WERI-Rb-1 (cell line): Measurements from ENCODE around the gene GDF15.
A peak's percentile ranks its signal among the peaks of the same experiment; 100 is the strongest.

Experiments used
- DNase-seq: peaks from one replicate; pipeline ENCODE4 v3.0.0-alpha.2; 2020
- H3K27ac ChIP-seq: fragments of 250-450 bp; sonication (Bioruptor Pico); 2 replicates; pipeline ENCODE4 v1.5.1; 2020; ENCODE audit warnings: mild to moderate bottlenecking, moderate library complexity
- H3K27me3 ChIP-seq: fragments of 250-450 bp; sonication (Bioruptor Pico); 2 replicates; pipeline ENCODE4 v1.5.1; 2021; ENCODE audit warnings: mild to moderate bottlenecking, low read depth, moderate library complexity; ENCODE audit not compliant: insufficient read depth, severe bottlenecking
- H3K36me3 ChIP-seq: fragments of 250-450 bp; sonication (Bioruptor Pico); 2 replicates; pipeline ENCODE4 v1.5.1; 2020; ENCODE audit warnings: mild to moderate bottlenecking, moderate library complexity
- H3K4me3 ChIP-seq: 2 replicates; pipeline ENCODE4 v1.5.1; 2011; ENCODE audit warnings: low read depth, mild to moderate bottlenecking, control low read depth, low read length
- H3K9me3 ChIP-seq: fragments of 250-450 bp; sonication (Bioruptor Pico); 2 replicates; pipeline ENCODE4 v1.5.1; 2021; ENCODE audit warnings: mild to moderate bottlenecking, moderate library complexity; ENCODE audit not compliant: severe bottlenecking
- TF ChIP-seq, protein P1 (sequence below): IDR thresholded peaks from 2 replicates; pipeline ENCODE4 v1.5.1; 2011; ENCODE audit warnings: low read depth, mild to moderate bottlenecking, control low read depth, inconsistent platforms, low read length

The GDF15 gene

DNA sequence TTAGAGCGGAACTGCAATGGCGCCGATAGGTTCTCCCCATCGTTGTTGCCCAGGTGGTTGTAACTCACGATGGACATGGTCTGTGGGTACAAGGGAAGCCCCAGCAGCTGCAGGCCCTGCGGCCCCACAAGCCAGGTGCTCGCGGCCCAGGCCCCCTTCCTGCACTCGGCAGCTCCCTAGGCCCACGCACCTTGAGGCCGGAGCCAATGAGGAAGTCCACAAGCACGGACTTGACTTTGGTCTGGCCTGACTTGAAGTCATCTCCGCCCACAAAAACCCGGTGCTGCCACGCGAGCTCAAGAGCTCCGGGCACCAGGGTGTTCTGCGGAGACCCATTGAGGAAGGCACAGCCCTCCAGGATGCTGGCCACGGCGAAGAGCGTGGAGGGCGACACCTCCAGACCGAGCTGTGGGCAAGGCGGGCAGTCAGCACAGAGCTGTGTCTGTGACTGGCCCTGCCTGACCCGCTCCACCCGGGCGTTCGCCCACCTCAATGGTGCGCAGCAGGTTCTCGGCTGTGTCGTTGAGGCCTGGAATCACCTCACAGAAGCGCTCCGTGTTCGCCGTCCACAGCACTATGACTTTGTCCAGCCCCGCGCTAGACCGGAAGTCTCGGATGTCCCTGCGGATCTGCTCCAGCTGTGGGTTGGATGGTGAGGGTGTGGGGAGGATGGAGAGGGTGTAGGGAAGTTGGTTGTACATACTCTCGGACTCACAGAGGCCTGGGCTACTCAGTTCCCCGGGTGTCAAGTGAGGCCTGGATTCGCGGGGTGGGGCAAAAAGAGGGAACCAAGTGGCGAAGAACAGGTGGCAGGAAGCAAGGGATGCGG lies 50.1 kb downstream of the GDF15 start:
- H3K27me3 ChIP-seq, result no peaks in the 10 kb centered on the region
- TF ChIP-seq, protein P1, sequence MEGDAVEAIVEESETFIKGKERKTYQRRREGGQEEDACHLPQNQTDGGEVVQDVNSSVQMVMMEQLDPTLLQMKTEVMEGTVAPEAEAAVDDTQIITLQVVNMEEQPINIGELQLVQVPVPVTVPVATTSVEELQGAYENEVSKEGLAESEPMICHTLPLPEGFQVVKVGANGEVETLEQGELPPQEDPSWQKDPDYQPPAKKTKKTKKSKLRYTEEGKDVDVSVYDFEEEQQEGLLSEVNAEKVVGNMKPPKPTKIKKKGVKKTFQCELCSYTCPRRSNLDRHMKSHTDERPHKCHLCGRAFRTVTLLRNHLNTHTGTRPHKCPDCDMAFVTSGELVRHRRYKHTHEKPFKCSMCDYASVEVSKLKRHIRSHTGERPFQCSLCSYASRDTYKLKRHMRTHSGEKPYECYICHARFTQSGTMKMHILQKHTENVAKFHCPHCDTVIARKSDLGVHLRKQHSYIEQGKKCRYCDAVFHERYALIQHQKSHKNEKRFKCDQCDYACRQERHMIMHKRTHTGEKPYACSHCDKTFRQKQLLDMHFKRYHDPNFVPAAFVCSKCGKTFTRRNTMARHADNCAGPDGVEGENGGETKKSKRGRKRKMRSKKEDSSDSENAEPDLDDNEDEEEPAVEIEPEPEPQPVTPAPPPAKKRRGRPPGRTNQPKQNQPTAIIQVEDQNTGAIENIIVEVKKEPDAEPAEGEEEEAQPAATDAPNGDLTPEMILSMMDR, result no peak
- H3K4me3 ChIP-seq, result no peak overlapping the region
- no peak for DNase-seq
- no peak overlapping the region; the same call in 1 of the 2 replicates for H3K27ac ChIP-seq
- H3K36me3 ChIP-seq, result peaks cover 36% of the 10 kb centered on the region
- no peaks in the 10 kb centered on the region for H3K9me3 ChIP-seq

DNA sequence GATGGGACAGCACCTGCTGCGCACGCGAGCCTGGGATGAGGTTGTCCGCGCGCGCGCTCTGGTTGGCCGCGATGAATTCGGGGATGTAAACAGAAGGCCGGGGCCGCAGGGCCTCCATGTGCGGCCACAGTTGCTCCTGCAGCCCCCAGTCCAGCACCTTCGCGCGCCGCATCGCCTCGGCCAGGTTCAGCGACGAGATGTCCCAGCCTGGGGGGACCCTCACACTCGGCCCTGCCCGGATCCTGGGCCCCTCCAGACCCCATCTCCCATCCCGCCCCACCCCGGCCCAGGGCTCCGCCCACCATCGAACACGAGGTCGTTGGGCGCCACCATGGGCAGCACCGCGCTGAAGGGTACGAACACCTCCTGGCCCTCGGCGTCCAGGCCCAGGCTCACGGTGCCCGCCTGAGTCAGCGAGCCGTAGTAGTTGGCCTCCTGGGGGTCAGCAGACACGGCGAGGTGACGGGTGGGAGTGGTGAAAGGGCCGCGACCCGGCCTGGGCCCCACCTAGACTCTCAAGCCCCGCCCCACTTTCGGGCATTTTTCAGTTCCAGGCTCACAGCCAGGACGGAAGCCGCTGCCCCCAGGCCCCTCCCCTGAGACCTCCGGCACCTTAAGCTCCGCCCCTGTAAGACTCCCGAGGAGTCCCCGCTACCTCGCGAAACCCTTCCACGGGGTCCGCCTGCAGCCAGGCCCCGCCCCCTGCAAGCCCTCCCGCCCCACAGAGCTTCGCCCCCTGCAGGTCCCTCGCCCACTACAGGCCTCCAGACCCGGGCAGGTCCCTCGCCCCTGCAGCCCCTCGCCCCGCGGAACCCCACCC lies 50.9 kb downstream of the GDF15 start:
- H3K9me3 ChIP-seq, result no peaks in the 10 kb centered on the region
- H3K27me3 ChIP-seq, result no peaks in the 10 kb centered on the region
- H3K27ac ChIP-seq, result peak overlapping the region; percentile 66
- peaks cover 34% of the 10 kb centered on the region for H3K36me3 ChIP-seq
- TF ChIP-seq, protein P1, result no peak
- DNase-seq, result peak; percentile 92
- H3K4me3 ChIP-seq, result peak overlapping the region; percentile 95

DNA sequence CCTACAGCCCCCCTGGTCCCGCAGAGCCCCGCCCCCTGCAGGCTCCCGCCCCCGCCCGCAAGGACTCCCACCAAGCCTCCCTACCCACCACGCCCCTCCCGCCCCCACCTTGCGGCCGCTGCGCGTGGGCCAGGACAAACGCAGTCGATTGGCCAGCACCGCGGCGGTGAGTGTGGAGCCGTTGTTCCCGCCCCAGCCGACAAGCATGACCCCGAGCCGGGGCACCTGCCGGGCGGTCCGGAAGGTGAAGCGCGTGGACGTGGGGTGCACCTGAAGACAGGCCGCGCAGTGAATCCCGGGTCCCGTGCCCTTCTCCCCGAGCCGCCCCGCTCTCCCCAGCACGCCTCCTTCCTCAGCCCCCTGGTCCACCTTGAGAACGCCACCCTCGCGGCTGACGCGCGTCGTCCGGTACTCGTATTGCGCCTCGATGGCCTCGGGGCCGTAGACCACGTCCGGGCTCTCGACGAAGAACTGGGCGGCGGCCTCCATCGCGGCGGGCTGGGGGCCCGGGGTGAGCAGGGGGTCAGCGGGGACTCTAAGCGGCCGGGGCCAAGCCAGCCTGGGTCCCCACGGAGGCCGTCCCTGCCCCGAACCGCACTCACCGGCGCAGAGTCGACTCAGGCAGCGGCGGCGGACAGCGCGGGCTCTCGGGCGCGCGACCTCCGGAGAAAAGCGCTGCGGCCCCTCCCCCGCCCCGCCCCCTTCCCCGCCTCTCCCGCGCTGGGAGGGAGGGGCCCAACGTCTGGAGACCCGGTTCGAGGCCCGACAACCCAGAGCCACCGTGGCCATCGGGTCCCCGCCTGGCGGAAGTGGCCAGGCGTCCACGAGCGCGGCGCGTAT lies 51.8 kb downstream of the GDF15 start, which contains the start of gene ISYNA1:
TSS of gene ISYNA1 (minus strand) at position 643 of the 840 bp plus-strand sequence. CDS start at position 489, 154 bp downstream.
- Histone ChIP-seq H3K27ac (peak within 1 kb of the TSS; percentile 87), H3K27me3 (no peaks in the 10 kb centered on the region), H3K4me3 (peak within 1 kb of the TSS; percentile 95), H3K9me3 (no peaks in the 10 kb centered on the region), H3K36me3 (peaks cover 30% of the 10 kb centered on the region)
- TF ChIP-seq, protein P1, result no peak
- DNase-seq, result peak; percentile 76

DNA sequence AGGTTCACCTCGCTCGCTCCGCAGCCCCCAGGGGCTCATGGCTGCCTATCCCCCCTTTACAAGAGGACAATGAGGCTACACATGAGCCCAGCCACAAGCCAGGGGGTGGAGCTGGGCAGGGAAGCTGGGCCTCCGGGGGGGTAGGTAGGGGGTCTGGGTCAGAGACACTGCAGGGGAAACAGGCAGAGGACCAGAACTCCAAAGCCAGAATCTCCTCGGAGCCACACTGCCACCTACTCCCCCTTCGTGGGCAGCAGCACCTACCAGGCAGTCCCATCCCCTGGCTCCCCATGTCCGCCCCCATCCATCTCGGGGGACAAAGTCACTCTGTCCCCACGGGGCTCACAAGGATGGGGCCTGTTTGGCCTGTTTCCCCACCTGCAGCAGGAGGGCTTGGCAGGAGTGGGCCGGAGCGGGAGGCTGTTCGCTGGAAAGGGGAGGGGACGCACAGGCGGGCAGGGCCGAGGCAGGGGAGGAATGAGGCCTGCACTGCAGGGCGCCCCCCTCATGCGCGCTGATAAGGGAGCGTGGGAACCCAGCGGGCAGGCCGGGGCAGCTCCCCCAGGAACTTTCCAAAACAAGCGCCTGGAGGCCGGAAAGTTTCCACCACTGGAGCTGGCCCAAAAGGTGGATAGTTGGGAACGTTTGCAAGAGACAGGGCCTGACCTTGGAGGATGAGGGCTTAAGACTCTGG lies 52.5 kb downstream of the GDF15 start:
- DNase-seq, result peak; percentile 63
- TF ChIP-seq, protein P1, result no peak
- peak overlapping the region; percentile 95 for H3K4me3 ChIP-seq
- peak overlapping the region; percentile 87 for H3K27ac ChIP-seq
- no peaks in the 10 kb centered on the region for H3K27me3 ChIP-seq
- peaks cover 28% of the 10 kb centered on the region for H3K36me3 ChIP-seq
- H3K9me3 ChIP-seq, result no peaks in the 10 kb centered on the region
